ENCODE results near the gene COL18A1.
"Not testable (repeated sequence)": the region's sequence is repeated elsewhere in the genome, so short reads cannot be mapped to it uniquely, and the experiment has no call there.

COL18A1 gene

DNA sequence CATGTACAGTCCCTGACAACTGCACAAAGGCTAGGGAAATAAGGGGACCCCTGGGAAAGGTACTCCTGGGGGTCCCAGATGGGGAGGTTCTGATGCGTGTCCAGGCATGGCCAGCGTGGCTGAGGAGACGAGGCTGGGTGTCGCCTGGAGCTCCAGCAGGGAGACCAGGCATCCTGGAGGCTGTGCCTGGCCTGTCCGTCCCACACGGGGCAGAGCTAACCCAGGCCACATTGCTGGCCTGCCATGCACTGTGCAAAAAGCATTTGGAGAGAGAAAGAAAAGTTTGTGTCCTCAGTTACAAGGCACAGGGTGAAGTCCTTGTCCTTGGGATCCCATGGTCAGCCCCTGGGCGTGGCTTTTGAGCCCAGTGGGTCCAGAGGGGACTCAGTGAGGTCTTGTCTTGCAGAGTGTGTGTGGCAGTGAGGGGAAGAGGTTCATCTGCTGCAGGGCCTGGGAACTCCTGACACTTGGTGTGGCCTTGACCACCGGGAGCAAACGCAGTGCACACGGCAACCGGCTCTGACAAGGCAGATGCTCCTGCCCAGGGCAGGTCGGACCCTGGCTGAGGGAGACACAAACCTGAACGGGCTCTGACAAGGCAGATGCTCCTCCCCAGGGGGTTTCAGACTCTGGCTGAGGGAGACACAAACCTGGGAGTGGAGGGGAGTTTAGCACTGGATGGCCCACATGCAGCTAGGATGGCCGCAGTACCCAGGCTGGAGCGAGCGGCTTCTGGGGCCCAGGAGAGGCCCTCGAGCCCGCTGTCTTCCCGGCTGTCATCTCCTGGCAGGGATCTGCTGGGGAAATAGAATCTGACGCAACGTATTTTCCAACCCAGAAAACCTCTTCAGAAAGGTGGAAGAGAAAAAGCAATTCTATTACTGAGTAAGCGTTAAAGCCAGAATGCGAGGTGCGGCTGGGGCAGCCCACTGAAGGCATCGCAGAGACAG lies 37.3 kb upstream of the COL18A1 start:
- DNase-seq = no peak

DNA sequence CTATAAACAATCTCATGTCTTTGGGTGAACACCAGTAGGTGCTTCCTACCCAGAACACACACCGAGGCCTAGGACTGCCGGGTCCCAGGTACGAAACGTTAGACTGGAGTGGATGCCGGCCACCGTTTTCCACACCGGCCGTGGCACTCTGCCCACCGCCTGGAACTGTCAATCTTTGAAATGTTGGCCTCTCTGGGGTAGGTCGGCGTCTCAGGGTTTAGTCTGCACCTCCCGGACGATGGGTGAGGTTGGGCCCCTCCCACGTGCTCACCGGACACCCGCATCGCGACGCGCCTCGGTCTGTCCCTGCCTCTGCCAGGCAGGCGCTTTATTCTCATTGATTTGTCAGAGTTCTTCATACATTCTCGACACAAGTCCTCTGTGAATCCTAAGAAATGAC lies 35.9 kb upstream of the COL18A1 start:
- not testable (repeated sequence) for DNase-seq

DNA sequence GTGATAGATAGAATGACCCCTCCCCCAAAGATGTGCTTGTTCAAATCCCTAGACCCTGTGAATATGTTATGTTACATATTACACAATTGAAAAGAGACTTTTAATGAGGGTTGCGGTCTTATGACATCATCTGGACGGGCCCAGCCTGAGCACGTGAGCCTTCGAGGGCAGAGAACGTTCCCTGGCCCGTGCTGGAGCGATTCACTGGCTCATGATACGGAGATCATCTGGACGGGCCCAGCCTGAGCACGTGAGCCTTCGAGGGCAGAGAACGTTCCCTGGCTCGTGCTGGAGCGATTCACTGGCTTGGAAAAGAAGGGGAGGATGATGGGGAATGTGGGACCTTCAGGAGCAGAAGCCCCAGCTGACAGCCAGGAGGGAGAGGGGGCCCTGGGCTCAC lies 34.4 kb upstream of the COL18A1 start:
- no peak for DNase-seq

DNA sequence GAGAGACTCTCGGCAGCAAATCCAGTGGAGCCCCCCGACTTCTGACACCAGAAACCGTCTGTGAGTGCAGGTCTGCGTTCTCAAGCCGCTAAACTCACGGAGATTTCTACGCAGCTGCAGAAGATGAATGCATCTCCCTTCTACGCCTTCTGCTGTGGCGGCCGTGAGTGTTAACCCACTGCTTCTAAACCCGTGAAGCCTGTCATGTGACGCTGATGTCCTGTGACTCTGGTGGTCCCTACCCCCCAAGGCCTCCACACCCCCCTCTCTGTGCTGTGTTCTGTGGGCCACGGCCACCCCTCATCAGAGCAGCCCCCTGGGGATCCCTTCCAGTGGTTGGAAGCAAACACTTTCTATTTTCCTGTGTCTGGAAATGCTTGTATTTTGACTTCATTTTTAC lies 33.9 kb upstream of the COL18A1 start:
- no peak for DNase-seq

DNA sequence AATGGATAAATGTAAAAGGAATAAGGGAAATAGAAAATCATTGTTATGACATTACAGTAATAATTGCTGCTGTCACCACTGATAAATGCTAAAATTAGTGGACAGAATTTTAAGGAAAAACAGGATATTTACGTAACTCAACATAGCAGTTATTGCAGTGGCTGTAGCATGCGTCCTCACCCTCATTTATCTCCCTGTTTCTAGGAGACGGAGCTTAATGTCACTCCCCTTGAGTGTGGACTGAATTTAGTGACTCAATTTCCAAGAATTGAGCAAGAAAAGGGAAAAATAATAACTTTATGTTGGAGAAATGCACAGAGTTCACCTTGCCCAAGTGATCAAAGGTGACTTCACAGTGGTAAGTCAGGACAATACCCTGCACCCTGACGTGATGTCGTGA lies 33.3 kb upstream of the COL18A1 start:
- DNase-seq = no peak

DNA sequence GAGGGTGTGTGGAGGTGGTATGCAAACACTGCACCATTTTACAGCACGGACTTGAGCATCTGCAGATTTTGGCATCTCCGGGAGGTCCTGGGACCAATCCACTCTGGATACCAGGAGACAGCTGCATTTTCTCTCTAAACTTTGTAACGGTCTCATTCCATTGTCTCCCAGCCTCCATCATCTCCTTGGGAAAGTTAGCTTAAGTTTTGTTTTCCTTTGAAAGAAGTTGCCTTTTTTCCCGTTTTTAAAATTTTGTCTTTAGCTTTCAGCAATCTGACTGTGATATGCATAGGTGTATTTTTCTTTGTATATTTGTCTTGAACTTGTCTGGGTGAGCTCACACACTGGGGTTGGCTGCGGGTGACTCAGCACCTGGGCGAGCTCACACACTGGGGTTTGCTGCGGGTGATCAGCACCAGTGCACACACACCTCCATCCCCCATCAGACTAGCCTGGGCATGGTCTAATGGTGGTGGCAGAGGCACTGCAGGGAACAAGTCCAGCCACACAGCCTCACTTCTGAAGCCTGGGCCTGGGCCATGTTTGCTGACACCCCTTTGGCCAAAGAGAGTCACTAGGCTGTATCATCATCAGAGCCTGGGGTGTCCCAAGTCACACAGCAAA lies 32.1 kb upstream of the COL18A1 start:
- no peak for DNase-seq

DNA sequence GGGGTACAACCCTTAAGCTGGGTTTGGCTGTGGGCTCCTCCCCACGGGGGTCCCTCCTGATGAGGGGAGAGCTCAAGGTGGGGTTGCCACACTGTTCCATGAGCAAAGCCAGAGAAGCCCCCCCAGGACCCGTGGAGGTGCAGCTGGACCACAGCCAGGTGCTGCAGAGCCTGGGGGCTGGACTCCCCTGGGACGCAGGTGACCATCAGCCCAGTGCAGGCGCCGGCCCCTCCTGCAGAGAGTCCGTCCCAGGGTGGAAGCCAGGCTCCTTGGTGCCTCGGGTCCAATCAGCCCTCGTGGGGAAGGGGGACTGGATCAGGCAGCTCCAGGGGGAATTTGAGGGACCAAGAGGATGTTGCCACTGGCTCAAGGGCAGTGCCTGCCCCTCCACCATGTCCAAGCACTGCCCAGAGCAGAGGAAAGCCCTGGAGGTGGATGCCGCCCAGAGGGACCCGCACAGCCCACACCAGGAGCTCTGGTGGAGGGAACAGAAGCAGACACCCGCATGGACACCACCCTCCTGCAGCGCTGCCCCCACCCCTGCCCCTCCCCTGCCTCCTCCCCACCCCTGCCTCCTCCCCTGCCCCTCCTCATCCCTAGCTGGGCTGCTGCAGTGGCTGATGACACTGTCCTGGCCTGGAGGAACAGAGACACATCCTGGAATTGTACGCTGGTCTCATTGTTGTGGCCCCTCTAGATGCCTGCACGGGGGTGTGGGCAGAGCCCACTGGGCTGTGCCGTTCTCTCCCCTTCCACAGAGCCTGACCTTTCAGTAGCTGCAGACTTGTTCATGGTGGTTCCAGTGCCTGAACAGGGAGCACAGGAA lies 30.8 kb upstream of the COL18A1 start:
- DNase-seq = no peak

DNA sequence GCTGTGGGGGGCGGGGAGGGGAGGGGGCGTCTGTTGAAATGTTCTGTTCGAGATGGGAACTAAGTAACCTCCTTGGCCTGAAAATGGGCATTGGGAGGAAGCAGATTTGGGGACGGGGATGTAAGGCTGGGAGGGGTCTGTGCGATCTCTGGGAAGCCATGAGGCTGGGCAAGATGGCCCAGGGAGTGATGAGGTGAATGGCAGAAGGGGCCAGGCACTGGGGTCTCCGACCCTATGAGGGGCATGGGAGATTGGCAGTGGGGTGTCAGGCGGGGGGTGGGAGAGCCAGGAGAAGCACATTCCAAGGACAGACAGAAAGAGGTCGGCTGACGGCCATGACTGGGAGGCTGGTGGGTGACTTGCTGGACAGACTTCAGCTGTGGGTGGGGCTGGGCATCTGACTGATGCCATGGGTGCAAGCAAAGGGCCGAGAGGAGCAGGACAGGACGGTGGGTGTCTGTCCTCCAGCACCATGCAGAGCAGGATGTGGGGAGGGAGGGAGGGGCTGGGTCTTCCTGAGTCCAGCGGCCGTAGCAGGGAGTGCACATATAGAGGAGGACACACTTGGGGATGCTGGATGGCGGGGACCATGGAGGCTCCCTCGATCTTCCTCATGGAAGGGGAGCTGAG lies 30.0 kb upstream of the COL18A1 start:
- no peak for DNase-seq

DNA sequence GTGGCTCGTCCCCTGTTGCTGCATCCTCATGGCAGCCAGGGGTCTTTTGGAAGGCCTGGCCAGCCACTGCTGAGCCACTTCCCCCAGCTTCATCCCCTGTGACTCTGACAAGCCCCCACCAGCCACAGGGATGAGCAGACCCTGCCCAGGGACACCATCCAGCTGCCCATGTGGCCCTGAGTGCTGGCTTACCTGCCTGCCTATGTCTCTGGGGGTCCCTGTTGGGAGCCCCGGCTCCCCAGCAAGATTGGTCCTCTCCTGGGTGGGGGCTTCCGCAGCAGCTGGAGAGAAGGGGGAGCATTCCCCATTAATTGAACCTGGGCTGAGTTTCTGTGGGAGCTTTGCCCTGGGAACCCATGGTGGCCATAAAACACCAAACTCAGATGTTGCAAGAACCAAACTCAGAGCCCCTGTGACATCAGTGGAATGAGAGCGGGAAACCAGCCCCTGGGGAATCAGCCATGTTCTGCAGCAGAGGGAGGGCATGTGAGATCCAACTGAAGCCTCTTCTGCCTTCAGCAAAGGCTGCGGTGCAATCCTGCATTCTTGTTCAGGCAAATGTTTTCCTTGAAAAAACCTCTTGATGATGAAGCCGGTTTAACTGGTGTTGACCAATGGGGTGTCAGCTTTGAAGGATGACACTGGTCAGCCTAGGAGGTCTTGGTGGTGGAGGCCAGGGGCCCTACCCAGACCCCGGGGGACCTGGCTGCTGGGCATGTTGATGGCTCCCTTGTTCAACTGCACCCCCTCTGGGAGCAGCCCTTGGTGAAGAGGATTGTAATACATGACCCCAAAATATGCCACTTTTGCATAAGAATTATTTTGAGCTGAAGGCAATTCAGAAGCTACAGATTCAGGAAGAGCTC lies 28.3 kb upstream of the COL18A1 start:
- DNase-seq = no peak

DNA sequence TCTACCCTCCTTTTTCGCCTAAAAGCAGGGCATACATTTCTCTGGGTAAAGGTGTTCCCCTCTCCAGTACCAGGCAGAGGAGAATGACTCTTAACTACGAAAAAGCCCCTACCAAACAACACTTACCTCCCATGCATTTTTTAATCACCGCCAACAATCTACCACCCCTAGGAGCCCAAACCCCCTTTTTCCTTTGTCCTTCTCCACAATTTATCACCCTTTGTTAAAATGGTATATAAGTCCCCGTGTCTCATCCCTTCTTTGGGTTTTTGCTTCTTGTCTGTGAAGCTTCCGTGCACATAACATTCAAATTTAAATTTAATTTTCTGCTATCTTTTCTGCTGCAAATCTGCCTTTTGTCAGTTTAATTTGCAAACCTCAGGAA lies 27.6 kb upstream of the COL18A1 start:
- DNase-seq = no peak

DNA sequence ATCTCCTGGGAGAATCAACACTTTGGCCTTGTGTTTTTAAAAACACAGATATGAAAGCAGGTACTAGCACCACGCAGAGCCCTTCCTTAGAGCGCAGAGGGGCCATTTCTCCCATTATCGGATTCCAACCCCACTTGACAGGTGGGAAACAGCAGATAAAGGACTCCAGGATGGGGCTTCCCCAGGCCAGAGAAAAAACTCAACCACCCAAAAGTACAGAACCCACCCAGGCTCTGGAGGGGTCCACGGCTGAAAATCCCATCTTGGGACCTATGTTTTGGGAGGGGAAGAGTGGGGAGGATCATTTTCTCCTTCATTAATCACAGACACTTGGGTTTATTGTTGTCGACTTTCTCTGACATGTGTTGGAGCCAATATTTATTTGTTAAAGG lies 27.1 kb upstream of the COL18A1 start:
- DNase-seq = no peak

DNA sequence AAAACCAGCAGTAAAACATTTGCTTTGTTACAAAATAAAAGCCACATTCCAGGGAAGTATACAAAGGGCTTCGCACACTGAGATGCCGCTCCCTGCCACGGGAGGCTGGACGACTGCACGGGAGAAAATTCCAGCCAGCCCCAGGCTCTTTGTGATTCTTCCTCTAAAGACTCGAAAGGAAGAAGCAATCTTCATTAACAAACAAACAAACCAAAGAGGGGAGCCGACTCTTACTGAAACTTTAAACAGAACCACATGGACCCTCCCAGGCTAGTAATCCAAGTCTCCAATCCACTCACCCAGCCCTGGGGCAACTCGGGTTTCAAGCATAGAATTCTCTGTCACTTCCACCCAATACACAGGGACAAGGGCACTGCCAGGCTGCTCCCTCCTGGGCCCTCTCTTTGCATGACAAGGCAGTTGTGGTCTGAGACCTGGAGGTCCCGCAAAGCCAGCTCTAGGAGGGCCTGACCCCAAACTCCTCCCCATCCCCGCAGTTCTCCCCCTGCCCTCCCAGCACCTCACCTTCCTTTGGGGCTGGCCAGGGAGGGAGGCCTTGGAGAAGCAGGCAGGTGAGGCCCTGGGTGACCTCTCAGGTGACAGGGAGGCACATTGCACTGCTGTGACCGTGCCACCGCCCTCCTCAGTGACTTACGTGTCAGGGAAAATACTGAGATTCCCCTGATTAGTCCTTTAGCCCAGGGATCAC lies 26.6 kb upstream of the COL18A1 start:
- no peak for DNase-seq

DNA sequence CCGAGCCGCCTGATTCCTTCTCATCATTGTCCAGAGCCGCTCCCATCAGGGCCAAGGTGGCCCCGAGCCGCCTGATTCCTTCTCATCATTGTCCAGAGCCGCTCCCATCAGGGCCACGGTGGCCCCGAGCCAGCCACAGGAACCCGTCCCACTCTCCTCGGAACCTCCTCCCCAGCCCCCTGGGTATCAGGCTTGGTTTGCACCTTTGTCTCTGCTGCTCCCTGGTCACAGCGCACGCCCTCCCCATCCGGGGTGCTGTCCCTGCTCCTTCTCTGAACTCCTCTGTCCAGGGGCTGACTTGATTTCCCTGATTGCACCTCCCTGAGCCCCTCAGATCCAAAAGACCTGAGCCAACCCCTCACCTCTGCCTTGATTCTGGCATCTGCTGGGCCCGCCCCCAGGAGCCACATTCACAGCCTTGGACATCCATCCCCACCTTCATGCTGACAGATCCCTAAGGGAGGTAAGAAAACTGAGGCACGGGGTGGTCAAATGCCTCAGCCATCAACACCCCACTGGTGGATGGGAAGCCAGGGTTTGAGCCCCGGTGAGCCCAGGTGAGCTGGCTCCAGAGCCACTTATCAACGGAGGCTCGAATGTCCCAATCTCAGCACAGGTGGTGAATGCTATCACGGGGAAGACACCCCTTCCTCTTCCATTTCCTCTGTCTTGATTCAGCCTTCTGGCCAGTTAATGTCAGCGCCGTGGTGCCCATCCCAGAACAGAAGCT lies 25.6 kb upstream of the COL18A1 start:
- DNase-seq = no peak

DNA sequence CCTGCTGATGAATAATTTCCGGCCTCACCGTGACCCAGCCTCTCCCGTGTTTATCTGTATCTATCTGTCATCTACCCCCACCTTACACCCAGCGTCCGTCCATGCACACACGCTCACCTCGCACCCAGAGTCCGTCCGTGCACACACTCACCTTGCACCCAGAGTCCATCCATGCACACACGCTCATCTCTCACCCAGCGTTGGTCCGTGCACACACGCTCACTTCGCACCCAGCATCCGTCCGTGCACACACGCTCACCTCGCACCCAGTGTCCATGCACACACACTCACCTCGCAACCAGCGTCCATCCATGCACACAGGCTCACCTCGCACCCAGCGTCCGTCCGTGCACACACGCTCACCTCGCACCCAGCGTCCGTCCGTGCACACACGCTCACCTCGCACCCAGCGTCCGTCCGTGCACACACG lies 25.0 kb upstream of the COL18A1 start:
- no peak for DNase-seq

DNA sequence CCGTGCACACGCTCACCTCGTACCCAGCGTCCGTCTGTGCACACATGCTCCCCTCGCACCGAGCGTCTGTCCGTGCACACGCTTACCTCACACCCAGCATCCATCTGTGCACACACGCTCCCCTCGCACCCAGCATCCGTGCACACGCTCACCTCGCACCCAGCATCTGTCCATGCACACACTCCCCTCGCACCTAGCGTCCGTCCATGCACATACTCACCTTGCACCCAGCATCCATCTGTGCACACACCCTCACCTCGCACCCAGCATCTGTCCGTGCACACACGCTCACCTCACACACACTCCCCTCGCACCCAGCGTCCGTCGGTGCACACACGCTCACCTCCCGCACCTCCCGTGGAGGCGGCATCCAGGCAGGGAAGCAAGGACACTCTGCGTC lies 24.4 kb upstream of the COL18A1 start:
- DNase-seq = no peak

DNA sequence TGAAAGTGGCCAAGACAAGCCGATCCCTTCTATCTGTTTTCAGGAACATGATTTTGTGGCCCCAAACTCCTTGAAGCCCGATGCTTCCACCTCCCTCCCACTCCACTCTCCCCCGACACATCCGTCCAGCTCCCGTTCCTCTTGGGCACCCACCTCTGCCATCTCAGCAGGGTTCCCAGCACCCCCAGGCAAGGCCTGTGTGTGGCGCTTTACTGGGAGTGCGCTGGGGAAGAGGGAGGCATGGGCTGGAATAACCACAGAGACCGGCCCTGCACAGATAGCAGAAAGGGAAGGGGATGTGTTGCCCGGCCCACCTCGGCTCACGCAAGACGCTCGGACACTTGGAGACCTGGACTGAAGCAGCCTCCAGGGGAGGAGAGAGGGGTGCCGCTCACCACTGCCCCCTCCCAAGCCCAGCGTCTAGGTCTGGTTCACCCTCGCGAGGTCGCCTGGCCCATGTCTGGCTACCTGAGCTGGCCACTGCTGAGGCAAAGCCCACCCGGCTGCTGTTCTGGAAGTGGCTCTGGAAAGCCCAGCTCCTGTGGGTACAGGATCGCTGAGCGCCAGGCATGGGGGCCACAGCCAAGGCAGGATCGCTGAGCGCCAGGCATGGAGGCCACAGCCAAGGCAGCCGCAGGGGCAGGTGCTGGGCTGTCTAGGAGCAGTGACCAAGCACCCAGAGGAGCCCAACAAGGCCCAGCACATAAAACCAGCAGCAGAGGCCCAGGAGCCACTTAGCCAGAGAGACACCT lies 23.8 kb upstream of the COL18A1 start:
- no peak for DNase-seq

DNA sequence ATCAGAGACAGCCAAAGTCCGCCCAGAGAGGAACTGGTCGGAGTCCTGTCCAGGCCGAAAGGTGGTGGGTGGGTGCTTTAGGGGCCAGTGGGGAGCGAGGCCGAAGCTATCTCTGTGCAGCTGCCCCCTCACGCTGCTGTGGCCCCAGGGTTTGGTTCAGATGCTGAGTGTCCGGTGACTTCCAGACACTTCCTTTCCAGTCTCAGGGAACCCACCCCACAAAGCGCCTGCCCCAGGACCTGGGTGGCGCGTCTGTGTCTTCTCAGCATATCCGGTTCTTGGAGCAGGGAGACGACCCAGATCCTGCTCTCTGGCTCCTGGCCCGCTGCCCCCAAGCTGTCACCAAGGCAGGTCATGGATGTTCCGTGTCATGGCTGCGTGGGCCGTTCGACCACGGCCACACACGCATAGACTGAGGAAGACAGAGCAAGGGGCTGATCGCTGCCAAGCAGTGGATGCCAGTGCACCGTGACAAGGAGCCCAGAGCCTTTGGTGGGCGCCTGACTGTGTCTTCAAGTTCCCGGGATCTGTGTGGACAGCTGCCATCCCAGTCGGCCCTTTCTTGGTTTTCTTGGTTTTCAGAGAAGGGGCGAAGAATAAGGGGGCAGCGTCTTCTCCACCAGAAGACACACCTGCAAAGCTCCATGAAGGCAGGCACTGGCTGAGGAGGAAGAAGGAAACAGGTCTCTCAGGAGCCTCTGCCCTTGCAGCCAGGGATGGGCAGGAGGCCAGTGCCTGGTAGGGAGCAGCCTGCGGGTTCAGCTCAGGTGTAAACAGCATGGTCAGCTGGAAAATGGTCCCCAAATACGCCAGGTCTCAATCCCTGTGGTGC lies 22.9 kb upstream of the COL18A1 start:
- DNase-seq = no peak

DNA sequence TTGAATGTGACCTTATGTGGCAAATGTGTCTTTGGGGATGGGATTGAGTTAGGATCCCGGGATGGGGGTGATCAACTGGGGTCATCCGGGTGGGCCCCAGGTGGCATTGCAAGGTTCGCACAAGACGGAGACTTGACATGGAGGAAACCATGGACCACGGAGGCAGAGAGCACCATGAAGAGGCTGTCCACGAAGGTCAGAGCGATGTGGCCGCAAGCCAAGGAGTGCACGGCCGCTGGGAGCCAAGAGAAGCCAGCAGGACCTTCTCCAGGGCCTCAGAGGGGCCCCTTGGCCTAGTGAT lies 22.3 kb upstream of the COL18A1 start:
- no peak for DNase-seq

DNA sequence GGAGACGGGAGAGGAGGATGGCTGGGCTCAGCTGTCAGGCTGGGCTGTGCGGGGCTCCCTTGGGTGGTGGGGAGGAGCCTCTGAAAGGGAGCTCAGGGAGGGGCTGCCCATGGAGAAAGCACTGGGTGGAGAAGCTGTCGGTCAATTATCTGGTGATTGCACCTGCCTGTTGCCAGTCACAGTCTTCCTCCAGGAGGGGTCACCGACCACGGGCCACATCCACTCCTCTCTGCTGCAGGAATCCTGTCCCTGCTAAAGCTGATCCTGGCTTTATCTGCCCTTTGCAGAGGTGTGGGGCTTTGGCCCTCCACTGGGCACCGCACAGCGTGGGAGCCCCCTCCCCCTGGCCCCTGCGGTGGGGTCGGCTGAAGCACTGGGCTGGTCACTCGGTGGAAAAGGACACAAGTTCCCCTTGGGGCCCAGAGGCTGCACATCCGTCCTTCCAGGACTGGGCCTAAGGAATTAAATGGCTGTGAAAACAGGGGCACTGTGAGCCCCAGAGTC lies 21.8 kb upstream of the COL18A1 start:
- no peak for DNase-seq
